ENCODE measurements around the gene TLE6. TPM values are rescaled to one million over a fixed set of nuclear protein-coding genes. Genes with fewer than 3 reads are reported as not detected.

The TLE6 gene
- total RNA-seq, 1 experiment from 2014 or later = 1.1 TPM

DNA sequence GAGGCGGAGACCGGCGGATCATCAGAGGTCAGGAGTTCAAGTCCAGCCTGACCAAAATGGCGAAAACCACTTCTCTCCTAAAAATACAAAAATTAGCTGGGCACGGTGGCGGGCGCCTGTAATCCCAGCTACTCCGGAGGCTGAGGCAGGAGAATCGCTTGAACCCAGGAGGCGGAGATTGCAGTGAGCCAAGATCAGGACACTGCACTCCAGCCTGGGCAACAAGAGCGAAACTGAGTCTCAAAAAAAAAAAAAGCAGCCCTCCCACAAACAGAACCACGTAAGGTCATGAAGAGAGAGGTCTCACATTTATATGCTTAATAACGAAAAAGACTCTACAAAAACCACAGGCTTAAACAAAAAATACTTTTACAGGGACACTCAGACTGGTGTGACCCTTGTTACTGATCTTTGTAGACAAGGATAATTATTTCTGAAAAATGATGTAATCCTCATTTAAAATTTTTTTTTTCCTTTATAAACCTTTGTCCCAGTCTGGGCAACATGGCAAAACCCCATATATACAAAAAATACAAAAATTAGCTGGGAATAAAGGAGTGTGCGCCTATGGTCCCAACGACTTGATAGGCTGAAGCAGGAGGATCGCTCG lies 31.7 kb upstream of the TLE6 start:
- ChIA-PET CTCF (no interaction called here), POLR2A (ENCODE audit: unreplicated experiment) (no interaction called here)
- BruUV-seq (replicated peaks) = TSS peak; percentile 77
- H3K79me2 ChIP-seq (ENCODE audit: low read depth) = peaks cover 15% of the 10 kb centered on the region
- H3K4me3 ChIP-seq = peak overlapping the region; percentile 64
- no peak for TF ChIP-seq EZH2 (IDR thresholded peaks at IDR 0.05; ENCODE audit: low read depth)
- TF ChIP-seq, protein P1, sequence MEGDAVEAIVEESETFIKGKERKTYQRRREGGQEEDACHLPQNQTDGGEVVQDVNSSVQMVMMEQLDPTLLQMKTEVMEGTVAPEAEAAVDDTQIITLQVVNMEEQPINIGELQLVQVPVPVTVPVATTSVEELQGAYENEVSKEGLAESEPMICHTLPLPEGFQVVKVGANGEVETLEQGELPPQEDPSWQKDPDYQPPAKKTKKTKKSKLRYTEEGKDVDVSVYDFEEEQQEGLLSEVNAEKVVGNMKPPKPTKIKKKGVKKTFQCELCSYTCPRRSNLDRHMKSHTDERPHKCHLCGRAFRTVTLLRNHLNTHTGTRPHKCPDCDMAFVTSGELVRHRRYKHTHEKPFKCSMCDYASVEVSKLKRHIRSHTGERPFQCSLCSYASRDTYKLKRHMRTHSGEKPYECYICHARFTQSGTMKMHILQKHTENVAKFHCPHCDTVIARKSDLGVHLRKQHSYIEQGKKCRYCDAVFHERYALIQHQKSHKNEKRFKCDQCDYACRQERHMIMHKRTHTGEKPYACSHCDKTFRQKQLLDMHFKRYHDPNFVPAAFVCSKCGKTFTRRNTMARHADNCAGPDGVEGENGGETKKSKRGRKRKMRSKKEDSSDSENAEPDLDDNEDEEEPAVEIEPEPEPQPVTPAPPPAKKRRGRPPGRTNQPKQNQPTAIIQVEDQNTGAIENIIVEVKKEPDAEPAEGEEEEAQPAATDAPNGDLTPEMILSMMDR (conservative IDR thresholded peaks at IDR 0.05) = no peak
- H3K27ac ChIP-seq = peak overlapping the region; percentile 61
- H3K27me3 ChIP-seq (ENCODE audit: insufficient read depth, low read depth) = no peaks in the 10 kb centered on the region
- intact Hi-C loops (cut with micrococcal nuclease; ENCODE audit: unreplicated experiment) = loop anchor here (2.0 kb wide), 1 partner anchor 45 kb away; the partner anchor contains the start of gene ZNF57
- no peaks in the 10 kb centered on the region for H3K9me3 ChIP-seq (ENCODE audit: insufficient read depth, low read depth)
- peak overlapping the region; percentile 74 for H3K4me2 ChIP-seq
- no peak for DNase-seq
- H3K9me2 ChIP-seq (ENCODE audit: insufficient read depth) = no peaks in the 10 kb centered on the region
- no peaks in the 10 kb centered on the region for H4K20me1 ChIP-seq (ENCODE audit: insufficient read depth)
- peaks cover 11% of the 10 kb centered on the region; the same call in 1 of the 2 replicates for H3F3A ChIP-seq (ENCODE audit: insufficient read depth, low read depth)
- H3K4me1 ChIP-seq (replicated peaks; ENCODE audit: insufficient read depth) = no peaks in the 10 kb centered on the region; the same call in 1 of the 2 replicates
- H2AFZ ChIP-seq = peak overlapping the region; percentile 87
- no peaks in the 10 kb centered on the region for H3K36me3 ChIP-seq (ENCODE audit: low read depth)

DNA sequence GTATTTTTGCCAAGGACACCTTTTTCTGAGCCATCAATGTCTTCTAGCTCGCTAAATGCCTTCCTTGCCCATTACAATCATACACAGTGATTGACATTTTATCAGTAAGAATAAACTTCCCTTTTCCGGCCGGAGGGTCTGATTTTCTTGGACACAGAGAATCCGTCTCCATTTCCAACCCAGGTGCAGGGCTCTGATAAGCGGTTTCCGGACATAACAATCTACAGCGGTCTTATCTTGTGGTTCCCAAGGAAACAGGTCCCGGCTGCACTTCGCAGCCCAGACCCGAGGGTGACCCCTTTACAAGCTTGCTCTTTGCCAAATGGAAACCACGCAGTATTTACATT lies 27.5 kb upstream of the TLE6 start:
- BruUV-seq (replicated peaks) = no TSS peak
- no peak for DNase-seq
- Histone ChIP-seq H3K27ac (peak overlapping the region; percentile 59), H3K27me3 (ENCODE audit: insufficient read depth, low read depth) (no peaks in the 10 kb centered on the region), H3K4me3 (peak overlapping the region; percentile 56), H4K20me1 (ENCODE audit: insufficient read depth) (no peaks in the 10 kb centered on the region), H3K4me2 (peak overlapping the region; percentile 92), H3K36me3 (ENCODE audit: low read depth) (no peaks in the 10 kb centered on the region), H3K79me2 (ENCODE audit: low read depth) (peaks cover 15% of the 10 kb centered on the region), H3F3A (ENCODE audit: insufficient read depth, low read depth) (peaks cover 39% of the 10 kb centered on the region), H2AFZ (peak overlapping the region; percentile 62), H3K4me1 (replicated peaks; ENCODE audit: insufficient read depth) (peaks cover 21% of the 10 kb centered on the region), H3K9me2 (ENCODE audit: insufficient read depth) (no peaks in the 10 kb centered on the region), H3K9me3 (ENCODE audit: insufficient read depth, low read depth) (no peaks in the 10 kb centered on the region)
- intact Hi-C loops (cut with micrococcal nuclease; ENCODE audit: unreplicated experiment) = loop anchor here (1.0 to 10.0 kb wide), 5 partner anchors 27 to 235 kb away; partner anchors contain the start of genes NCLN and TLE6
- ChIA-PET CTCF (interaction anchor here (0.5 to 1.1 kb wide), 5 partner anchors 10 to 301 kb away, joined by 4 to 21 read pairs (median 5); no protein-coding TSS in a partner anchor), POLR2A (ENCODE audit: unreplicated experiment) (interaction anchor here (0.6 to 0.9 kb wide), 3 partner anchors 31 to 597 kb away, joined by 4 to 14 read pairs (median 4); partner anchors contain the start of gene ZNF57)
- TF ChIP-seq EZH2 (IDR thresholded peaks at IDR 0.05; ENCODE audit: low read depth) = no peak
- TF ChIP-seq, protein P1 (conservative IDR thresholded peaks at IDR 0.05) = no peak

- no peak for TF ChIP-seq EZH2 (IDR thresholded peaks at IDR 0.05; ENCODE audit: low read depth)
- TF ChIP-seq, protein P1 (conservative IDR thresholded peaks at IDR 0.05) = no peak
- Histone ChIP-seq H3K4me2 (peak overlapping the region; percentile 92), H3K36me3 (ENCODE audit: low read depth) (no peaks in the 10 kb centered on the region), H3K27ac (peak overlapping the region; percentile 59), H3K4me1 (replicated peaks; ENCODE audit: insufficient read depth) (peaks cover 21% of the 10 kb centered on the region), H3K4me3 (peak overlapping the region; percentile 56), H3F3A (ENCODE audit: insufficient read depth, low read depth) (peaks cover 39% of the 10 kb centered on the region), H3K9me3 (ENCODE audit: insufficient read depth, low read depth) (no peaks in the 10 kb centered on the region), H3K9me2 (ENCODE audit: insufficient read depth) (no peaks in the 10 kb centered on the region), H3K27me3 (ENCODE audit: insufficient read depth, low read depth) (no peaks in the 10 kb centered on the region), H3K79me2 (ENCODE audit: low read depth) (peaks cover 15% of the 10 kb centered on the region), H4K20me1 (ENCODE audit: insufficient read depth) (no peaks in the 10 kb centered on the region), H2AFZ (peak overlapping the region; percentile 62)
- ChIA-PET CTCF (interaction anchor here (0.5 to 1.2 kb wide), 10 partner anchors 9 to 354 kb away, joined by 3 to 5 read pairs (median 4); partner anchors contain the start of genes SLC39A3 and ZNF555), POLR2A (ENCODE audit: unreplicated experiment) (interaction anchor here (0.6 to 0.9 kb wide), 10 partner anchors 9 to 596 kb away, joined by 3 to 36 read pairs (median 4); partner anchors contain the start of genes ZNF555 and ZNF57)
- no TSS peak for BruUV-seq (replicated peaks)
- intact Hi-C loops (cut with micrococcal nuclease; ENCODE audit: unreplicated experiment) = loop anchor here (1.0 to 10.0 kb wide), 6 partner anchors 26 to 235 kb away; partner anchors contain the start of genes NCLN and TLE6
- peak; percentile 95 to 100 for DNase-seq
Measured at GRCh38 chr19:2950286-2951124, 26.9 kb upstream of the TLE6 start.

All from PC-9 (cell line).